Stimulated activated CD4-positive, alpha-beta T cell treated with anti-CD3 and anti-CD28 coated beads, Interleukin-1b, Interleukin-23, amount 100 ng/mL, for 4 hours (primary cell): ENCODE measurements around the gene SAMD1.
"Not testable (repeated sequence)": the region's sequence is repeated elsewhere in the genome, so short reads cannot be mapped to it uniquely, and the experiment has no call there.

Experiments
- DNase-seq, 2 donors: peaks; one replicate each; pipeline ENCODE4 v3.0.0-alpha.2; 2020; ENCODE audit warnings: low read depth in 2 of 2

The SAMD1 gene

GRCh38 chr19:14061081-14061749 is 29.3 kb downstream of the SAMD1 start:
- no peak for DNase-seq

- DNase-seq = no peak
Measured at GRCh38 chr19:14059652-14060155, 30.8 kb downstream of the SAMD1 start.

GRCh38 chr19:14059093-14059480 is 31.5 kb downstream of the SAMD1 start:
- DNase-seq = no peak

- DNase-seq = no peak
Measured at GRCh38 chr19:14058182-14059092, 32.1 kb downstream of the SAMD1 start.

- no peak for DNase-seq
Measured at GRCh38 chr19:14056741-14057356, 33.7 kb downstream of the SAMD1 start.

GRCh38 chr19:14056069-14056666 is 34.4 kb downstream of the SAMD1 start:
- no peak for DNase-seq

- no peak for DNase-seq
Measured at GRCh38 chr19:14055396-14055795, 35.2 kb downstream of the SAMD1 start.

GRCh38 chr19:14054721-14055120 is 35.8 kb downstream of the SAMD1 start:
- no peak for DNase-seq

GRCh38 chr19:14054099-14054498 is 36.5 kb downstream of the SAMD1 start:
- no peak for DNase-seq

- DNase-seq = no peak
Measured at GRCh38 chr19:14053500-14053899, 37.1 kb downstream of the SAMD1 start.

- no peak for DNase-seq
Measured at GRCh38 chr19:14053032-14053431, 37.5 kb downstream of the SAMD1 start.

- DNase-seq = no peak
Measured at GRCh38 chr19:14052470-14052869, 38.1 kb downstream of the SAMD1 start.

- DNase-seq = no peak
Measured at GRCh38 chr19:14051980-14052379, 38.6 kb downstream of the SAMD1 start.

GRCh38 chr19:14050961-14051360 is 39.6 kb downstream of the SAMD1 start:
- not testable (repeated sequence) for DNase-seq

GRCh38 chr19:14050512-14050911 is 40.0 kb downstream of the SAMD1 start:
- DNase-seq = no peak

GRCh38 chr19:14048443-14049153 is 42.0 kb downstream of the SAMD1 start:
- peak; percentile 75 to 76 for DNase-seq

- not testable (repeated sequence) for DNase-seq
Measured at GRCh38 chr19:14047866-14048265, 42.7 kb downstream of the SAMD1 start.

- not testable (repeated sequence) for DNase-seq
Measured at GRCh38 chr19:14042659-14043608, 47.6 kb downstream of the SAMD1 start.

GRCh38 chr19:14039181-14039580 is 51.4 kb downstream of the SAMD1 start:
- no peak for DNase-seq
